GM12865 (cell line): Measurements from ENCODE around the gene TRAF6.
A peak's percentile ranks its signal among the peaks of the same experiment; 100 is the strongest.

Source experiments
- DNase-seq: peaks from one replicate; pipeline ENCODE4 v3.0.0; 2010; ENCODE audit warnings: low read depth
- H3K4me3 ChIP-seq: 2 replicates; pipeline ENCODE4 v1.5.1; 2011; ENCODE audit warnings: mild to moderate bottlenecking, low read depth, low read length, control low read depth
- TF ChIP-seq, protein P1 (sequence below): IDR thresholded peaks from 2 replicates; pipeline ENCODE4 v1.5.1; 2011; ENCODE audit warnings: low read length, control low read depth, low read depth, inconsistent platforms; ENCODE audit not compliant: insufficient read depth; ENCODE audit errors: missing control alignments

The TRAF6 gene

DNA sequence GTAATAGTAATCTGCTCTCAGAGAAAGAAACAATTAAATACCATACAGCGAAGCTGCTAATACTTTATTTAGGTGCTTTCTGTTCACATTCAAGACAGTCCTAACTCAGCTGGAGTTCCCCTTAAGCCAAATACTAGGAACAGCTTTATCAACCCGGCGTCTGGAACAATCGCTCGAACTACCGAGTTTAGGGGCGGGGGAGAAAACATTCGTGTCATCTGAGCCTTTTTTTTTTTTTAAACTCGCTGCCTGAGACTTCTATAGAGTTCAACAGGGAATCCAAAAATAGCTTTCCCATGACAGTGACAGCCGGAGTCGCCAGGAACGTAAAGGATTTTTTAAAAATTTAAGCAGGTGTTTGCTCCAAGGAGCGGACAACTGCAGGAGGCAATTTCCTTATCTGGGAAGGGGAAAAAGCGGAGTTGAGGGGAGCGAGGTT, 852 bp downstream of the TRAF6 start:
- TF ChIP-seq, protein P1, sequence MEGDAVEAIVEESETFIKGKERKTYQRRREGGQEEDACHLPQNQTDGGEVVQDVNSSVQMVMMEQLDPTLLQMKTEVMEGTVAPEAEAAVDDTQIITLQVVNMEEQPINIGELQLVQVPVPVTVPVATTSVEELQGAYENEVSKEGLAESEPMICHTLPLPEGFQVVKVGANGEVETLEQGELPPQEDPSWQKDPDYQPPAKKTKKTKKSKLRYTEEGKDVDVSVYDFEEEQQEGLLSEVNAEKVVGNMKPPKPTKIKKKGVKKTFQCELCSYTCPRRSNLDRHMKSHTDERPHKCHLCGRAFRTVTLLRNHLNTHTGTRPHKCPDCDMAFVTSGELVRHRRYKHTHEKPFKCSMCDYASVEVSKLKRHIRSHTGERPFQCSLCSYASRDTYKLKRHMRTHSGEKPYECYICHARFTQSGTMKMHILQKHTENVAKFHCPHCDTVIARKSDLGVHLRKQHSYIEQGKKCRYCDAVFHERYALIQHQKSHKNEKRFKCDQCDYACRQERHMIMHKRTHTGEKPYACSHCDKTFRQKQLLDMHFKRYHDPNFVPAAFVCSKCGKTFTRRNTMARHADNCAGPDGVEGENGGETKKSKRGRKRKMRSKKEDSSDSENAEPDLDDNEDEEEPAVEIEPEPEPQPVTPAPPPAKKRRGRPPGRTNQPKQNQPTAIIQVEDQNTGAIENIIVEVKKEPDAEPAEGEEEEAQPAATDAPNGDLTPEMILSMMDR: no peak
- peak overlapping the region; percentile 100 for H3K4me3 ChIP-seq
- peak; percentile 38 for DNase-seq

DNA sequence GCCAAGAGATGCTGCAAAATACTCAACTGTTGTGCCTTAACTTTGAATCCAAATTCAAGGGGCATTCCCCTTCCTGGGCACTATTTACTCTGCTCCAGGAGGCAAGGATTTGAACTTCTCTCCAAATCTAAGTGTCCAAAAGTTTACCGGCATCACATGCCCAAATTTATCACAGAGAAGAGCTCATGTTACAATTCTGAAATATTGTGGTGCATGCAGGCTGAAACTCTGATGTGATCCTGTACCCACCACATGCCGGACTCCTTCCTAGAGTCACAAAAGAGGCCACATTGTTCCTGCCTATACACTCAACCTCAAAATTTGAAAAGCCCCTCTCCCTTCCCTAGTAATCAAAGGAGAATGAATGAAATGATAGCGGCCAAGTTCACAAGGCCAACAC, 1.3 kb downstream of the TRAF6 start:
- peak; percentile 18 for DNase-seq
- TF ChIP-seq, protein P1: no peak
- peak overlapping the region; percentile 100 for H3K4me3 ChIP-seq

DNA sequence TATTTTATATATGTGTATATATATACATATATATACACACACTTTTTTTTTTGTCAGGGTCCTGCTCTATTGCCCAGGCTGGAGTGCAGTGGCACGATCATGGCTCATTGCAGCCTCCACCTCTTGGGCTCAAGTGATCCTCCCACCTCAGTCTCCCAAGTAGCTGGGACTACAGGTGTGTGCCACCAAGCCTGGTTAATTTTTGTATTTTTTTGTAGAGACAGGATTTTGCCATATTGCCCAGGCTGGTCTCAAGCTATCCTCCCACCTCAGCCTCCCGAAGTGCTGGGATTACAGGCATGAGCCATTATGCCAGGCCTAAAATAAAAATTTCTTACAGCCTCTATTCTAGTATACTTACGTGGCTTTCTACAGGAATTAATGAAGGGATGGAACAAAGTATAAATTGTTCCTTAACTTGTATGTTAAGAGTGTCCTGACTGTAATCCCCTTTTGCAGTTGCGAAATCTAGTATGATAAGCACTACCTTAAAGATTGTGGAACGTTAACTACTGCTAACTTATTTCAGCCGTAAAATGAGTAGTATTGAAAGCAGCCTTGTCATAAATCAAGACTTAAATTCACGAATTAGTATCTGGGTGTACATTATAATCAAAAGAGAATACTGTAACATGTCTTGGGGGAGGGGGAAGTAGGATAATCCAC, 2.1 kb downstream of the TRAF6 start:
- peak overlapping the region; percentile 100 for H3K4me3 ChIP-seq
- DNase-seq: no peak
- TF ChIP-seq, protein P1: no peak

DNA sequence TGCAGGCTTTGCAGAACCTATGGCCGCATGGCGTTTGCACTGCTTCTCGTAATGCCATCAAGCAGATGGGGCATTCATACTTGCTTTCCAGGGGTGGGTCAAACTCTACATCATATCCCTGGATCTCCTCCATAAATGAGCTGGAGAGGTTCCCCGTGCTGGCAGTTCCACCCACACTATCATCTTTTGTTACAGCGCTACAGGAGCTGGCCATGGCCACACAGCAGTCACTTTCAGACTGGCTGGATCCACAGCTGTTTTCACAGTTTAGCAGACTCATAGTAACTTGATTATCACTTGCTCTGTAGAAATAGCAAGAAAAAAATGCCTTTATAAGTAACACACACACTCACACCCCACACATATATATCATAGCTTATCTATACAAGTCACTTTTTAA, 8.8 kb downstream of the TRAF6 start:
- no peak overlapping the region for H3K4me3 ChIP-seq
- no peak for DNase-seq
- TF ChIP-seq, protein P1: no peak

DNA sequence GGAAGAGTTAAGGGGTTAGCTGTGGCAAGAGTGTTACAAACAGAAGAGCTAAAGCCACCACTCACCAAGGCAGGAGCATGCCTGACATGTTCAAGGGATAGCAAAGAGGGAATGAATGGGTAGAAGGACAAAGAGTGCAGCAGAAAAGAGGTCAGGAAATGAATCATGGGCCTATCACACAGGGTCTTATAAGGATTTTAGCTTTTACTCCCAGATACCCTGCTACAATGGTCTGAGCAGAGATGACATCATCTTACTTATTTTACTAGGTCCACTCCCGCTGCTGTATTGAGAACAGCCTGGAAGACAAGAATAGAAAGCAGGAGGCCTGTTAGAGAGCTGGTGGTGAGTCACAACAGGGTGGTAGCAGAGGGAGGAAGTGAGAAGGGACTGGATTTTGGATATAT, 9.8 kb downstream of the TRAF6 start:
- DNase-seq: peak; percentile 51
- TF ChIP-seq, protein P1: no peak
- no peak overlapping the region for H3K4me3 ChIP-seq

DNA sequence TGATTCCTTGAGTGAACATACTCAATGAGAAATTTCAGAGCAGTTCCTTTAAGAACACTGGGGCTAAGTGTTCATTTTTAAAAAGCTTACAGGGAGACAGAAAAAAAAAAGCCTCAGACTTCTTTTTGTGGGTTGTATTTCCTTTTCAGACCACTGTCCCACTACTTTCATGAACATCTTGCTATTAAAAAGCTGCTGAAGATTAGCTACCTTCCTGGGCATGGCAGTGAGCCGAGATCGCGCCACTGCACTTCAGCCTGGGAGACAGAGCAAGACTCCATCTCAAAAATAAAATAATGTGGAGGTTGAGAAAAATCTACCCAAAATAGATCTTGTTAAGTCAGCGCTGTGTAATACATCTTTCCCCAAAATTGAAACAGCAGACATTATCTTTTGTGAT, 10.8 kb downstream of the TRAF6 start:
- H3K4me3 ChIP-seq: no peak overlapping the region
- DNase-seq: no peak
- TF ChIP-seq, protein P1: no peak

DNA sequence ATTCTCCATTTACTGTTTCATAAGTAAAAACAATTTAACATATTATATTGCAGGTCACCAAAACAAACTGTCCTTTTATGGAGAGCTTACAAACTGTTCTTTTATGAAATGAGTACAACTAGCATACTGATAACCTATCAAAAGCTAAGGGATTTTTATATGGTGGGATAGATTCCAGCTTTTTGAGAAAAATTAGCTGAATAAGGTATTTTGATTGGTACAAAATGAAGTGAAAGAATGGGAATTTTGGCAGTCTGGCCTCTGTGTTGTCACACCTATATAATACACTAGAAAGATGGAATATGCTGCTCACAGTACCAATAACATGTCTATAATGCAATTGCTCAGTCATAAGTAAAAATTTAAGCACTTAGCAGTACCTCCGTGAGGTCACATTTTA, 11.4 kb downstream of the TRAF6 start:
- H3K4me3 ChIP-seq: no peak overlapping the region
- TF ChIP-seq, protein P1: no peak

More for the DNA sequence above, 11.4 kb downstream of the TRAF6 start:
- DNase-seq: no peak
